Measurements from ENCODE around the gene PARD3. TPM values are rescaled to one million over a fixed set of nuclear protein-coding genes. Genes with fewer than 3 reads are reported as not detected.

The PARD3 gene
- total RNA-seq, 2 experiments from 2014 or later: 2.2 to 2.8 TPM

- Mint-ChIP-seq H3K4me3 (no peak overlapping the region), H3K27ac (no peak overlapping the region), H3K9me3 (ENCODE audit: low read depth) (peaks cover 11% of the 10 kb centered on the region), H3K4me1 (no peaks in the 10 kb centered on the region), H3K27me3 (peaks cover 6% of the 10 kb centered on the region), H3K36me3 (ENCODE audit: low read depth) (peaks cover 2% of the 10 kb centered on the region)
- intact Hi-C loops (cut with DNase I, micrococcal nuclease): no loop called here
- POLR2A ChIA-PET: no interaction called here
- ATAC-seq: no peak
- CTCF ChIA-PET: no interaction called here
- no peak for DNase-seq
These were observed 753.3 kb downstream of the PARD3 start for GRCh38 chr10:34061841-34062240.

Measured in activated CD4-positive, alpha-beta T cell treated with anti-CD3 and anti-CD28 coated beads for 36 hours (primary cell).